ENCODE results near the gene CCDC57.
A peak's percentile ranks its signal among the peaks of the same experiment; 100 is the strongest.

CCDC57 gene

GRCh38 chr17:82097919-82098168, 114.8 kb downstream of the CCDC57 start:
- peaks cover 27% of the 10 kb centered on the region for H3K4me1 ChIP-seq (ENCODE audit: low read depth, poor library complexity, severe bottlenecking)
- peaks cover 11% of the 10 kb centered on the region; the same call in 1 of the 2 replicates for H3K36me3 ChIP-seq (ENCODE audit: insufficient read depth)
- peak overlapping the region; percentile 93 for H3K4me2 ChIP-seq
- no peaks in the 10 kb centered on the region for H3K27me3 ChIP-seq (ENCODE audit: insufficient read depth, low read depth)
- H3K27ac ChIP-seq: peak overlapping the region; percentile 84
- H3K79me2 ChIP-seq (ENCODE audit: insufficient read depth, low read depth): peaks cover 42% of the 10 kb centered on the region
- H3K4me3 ChIP-seq (IDR thresholded peaks at IDR 0.05; ENCODE audit: insufficient read depth, low read depth, low read length): no peak overlapping the region
- peak overlapping the region; percentile 92 for H3K9ac ChIP-seq
- TF ChIP-seq, protein P1, sequence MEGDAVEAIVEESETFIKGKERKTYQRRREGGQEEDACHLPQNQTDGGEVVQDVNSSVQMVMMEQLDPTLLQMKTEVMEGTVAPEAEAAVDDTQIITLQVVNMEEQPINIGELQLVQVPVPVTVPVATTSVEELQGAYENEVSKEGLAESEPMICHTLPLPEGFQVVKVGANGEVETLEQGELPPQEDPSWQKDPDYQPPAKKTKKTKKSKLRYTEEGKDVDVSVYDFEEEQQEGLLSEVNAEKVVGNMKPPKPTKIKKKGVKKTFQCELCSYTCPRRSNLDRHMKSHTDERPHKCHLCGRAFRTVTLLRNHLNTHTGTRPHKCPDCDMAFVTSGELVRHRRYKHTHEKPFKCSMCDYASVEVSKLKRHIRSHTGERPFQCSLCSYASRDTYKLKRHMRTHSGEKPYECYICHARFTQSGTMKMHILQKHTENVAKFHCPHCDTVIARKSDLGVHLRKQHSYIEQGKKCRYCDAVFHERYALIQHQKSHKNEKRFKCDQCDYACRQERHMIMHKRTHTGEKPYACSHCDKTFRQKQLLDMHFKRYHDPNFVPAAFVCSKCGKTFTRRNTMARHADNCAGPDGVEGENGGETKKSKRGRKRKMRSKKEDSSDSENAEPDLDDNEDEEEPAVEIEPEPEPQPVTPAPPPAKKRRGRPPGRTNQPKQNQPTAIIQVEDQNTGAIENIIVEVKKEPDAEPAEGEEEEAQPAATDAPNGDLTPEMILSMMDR (conservative IDR thresholded peaks at IDR 0.05; ENCODE audit: low read depth, low read length): no peak
- H2AFZ ChIP-seq (ENCODE audit: low read depth): peak overlapping the region; percentile 34
- peaks cover 13% of the 10 kb centered on the region; the same call in 1 of the 2 replicates for H4K20me1 ChIP-seq (ENCODE audit: insufficient read depth)

DNA sequence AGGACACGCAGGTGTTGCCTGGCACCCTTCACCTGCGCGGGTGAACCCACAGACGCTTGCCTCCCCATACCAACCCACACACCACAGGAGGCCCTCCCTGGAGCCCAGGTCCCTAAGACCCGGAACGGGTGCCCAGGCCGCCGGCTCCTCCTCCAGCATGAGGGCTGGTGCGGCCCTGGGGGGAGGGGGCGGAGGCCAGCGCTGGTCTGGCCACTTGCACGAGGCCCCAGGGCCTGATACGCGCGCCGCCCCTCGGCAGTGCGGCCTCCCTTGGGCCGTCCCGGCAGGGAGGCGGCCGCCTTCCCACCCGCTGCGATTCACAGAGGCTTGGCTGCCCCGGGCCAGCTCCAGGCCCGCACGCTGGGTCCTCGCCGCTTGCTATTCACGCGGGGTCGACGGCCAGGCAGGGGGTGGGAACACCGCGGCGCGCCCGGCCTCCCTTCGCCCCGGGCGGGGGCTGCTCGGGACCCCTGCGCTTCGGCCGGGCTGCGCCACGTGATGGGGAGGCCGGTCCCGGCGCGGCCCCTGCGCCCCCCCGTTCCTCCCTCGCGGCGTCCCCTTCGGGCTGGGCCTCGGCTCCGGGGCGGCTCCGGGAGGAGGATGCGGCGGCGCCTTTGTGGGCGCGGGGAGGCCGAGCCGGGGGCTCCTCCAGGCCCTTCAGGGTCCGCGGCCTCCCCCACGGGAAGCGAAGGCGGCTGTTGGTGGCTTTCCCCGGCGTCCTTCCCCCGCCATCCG, 115.3 kb downstream of the CCDC57 start:
- Histone ChIP-seq H3K4me1 (ENCODE audit: low read depth, poor library complexity, severe bottlenecking) (peaks cover 27% of the 10 kb centered on the region), H3K36me3 (ENCODE audit: insufficient read depth) (peaks cover 13% of the 10 kb centered on the region; the same call in 1 of the 2 replicates), H4K20me1 (ENCODE audit: insufficient read depth) (peaks cover 13% of the 10 kb centered on the region; the same call in 1 of the 2 replicates), H3K27me3 (ENCODE audit: insufficient read depth, low read depth) (no peaks in the 10 kb centered on the region), H3K9ac (peak overlapping the region; percentile 92), H2AFZ (ENCODE audit: low read depth) (peak overlapping the region; percentile 34), H3K4me2 (peak overlapping the region; percentile 93), H3K27ac (peak overlapping the region; percentile 84), H3K79me2 (ENCODE audit: insufficient read depth, low read depth) (peaks cover 41% of the 10 kb centered on the region), H3K4me3 (IDR thresholded peaks at IDR 0.05; ENCODE audit: insufficient read depth, low read depth, low read length) (no peak overlapping the region)
- TF ChIP-seq, protein P1 (conservative IDR thresholded peaks at IDR 0.05; ENCODE audit: low read depth, low read length): no peak

- H3K36me3 ChIP-seq (ENCODE audit: insufficient read depth): peaks cover 17% of the 10 kb centered on the region; the same call in 1 of the 2 replicates
- H4K20me1 ChIP-seq (ENCODE audit: insufficient read depth): peaks cover 13% of the 10 kb centered on the region; the same call in 1 of the 2 replicates
- TF ChIP-seq, protein P1 (conservative IDR thresholded peaks at IDR 0.05; ENCODE audit: low read depth, low read length): no peak
- H3K4me2 ChIP-seq: peak overlapping the region; percentile 93
- H3K9ac ChIP-seq: peak overlapping the region; percentile 92
- peaks cover 41% of the 10 kb centered on the region for H3K79me2 ChIP-seq (ENCODE audit: insufficient read depth, low read depth)
- no peak overlapping the region for H3K4me3 ChIP-seq (IDR thresholded peaks at IDR 0.05; ENCODE audit: insufficient read depth, low read depth, low read length)
- no peaks in the 10 kb centered on the region for H3K27me3 ChIP-seq (ENCODE audit: insufficient read depth, low read depth)
- peak overlapping the region; percentile 84 for H3K27ac ChIP-seq
- no peak overlapping the region for H2AFZ ChIP-seq (ENCODE audit: low read depth)
- peaks cover 27% of the 10 kb centered on the region for H3K4me1 ChIP-seq (ENCODE audit: low read depth, poor library complexity, severe bottlenecking)
Observed at GRCh38 chr17:82096709-82097183, 115.9 kb downstream of the CCDC57 start.

DNA sequence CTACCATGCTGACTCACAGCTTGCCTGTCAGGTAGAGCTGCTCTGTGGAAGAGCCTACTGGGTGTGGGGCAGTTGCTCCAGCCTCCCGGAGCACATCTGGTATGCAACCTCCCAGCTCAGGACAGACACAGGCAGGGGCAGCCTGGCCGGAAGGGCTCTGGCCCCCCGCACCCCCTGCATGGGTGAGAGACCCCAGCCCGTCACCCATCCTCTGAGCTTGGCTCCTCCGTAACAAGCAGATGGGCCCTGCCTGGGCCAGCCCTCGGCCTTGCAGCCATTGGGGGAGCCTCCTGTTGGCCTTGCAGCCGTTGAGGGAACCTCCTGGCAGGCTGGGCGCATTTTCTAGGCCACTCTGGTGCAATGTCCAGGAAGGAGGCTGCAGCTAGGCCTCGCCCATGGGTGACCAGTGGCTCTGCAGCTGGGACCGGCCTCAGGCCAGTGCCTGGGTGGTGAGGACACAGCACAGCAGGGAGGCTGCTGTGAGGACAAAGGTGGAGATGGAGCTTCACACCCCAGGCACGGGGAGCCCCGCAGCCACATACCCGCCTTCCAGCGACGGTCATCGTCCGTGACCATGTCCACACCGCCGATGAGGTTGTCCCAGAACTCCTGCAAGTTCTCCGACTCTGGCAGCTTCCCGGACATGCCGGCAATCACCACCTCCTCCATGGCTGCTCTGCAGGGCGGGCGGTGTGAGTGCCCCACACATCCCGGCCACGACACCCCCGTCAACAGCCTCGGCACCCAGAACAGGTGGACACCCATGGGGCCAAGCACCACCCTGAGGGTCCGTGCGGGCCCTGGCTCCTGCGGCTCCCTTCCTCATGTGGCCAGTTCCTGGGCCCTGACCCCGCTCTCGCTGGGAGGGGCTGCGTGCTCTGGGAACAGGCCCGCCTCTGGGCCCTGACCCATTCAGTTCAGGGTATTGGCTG, 116.6 kb downstream of the CCDC57 start:
- Histone ChIP-seq H3K9ac (peak overlapping the region; percentile 92; the same call in 1 of the 2 replicates), H3K4me2 (peak overlapping the region; percentile 93), H3K4me1 (ENCODE audit: low read depth, poor library complexity, severe bottlenecking) (peaks cover 27% of the 10 kb centered on the region), H3K36me3 (ENCODE audit: insufficient read depth) (peaks cover 17% of the 10 kb centered on the region; the same call in 1 of the 2 replicates), H2AFZ (ENCODE audit: low read depth) (no peak overlapping the region), H3K79me2 (ENCODE audit: insufficient read depth, low read depth) (peaks cover 41% of the 10 kb centered on the region), H3K27ac (no peak overlapping the region; the same call in 1 of the 2 replicates), H3K4me3 (IDR thresholded peaks at IDR 0.05; ENCODE audit: insufficient read depth, low read depth, low read length) (no peak overlapping the region), H4K20me1 (ENCODE audit: insufficient read depth) (peaks cover 13% of the 10 kb centered on the region; the same call in 1 of the 2 replicates), H3K27me3 (ENCODE audit: insufficient read depth, low read depth) (no peaks in the 10 kb centered on the region)
- TF ChIP-seq, protein P1 (conservative IDR thresholded peaks at IDR 0.05; ENCODE audit: low read depth, low read length): no peak
